ENCODE measurements around the gene ACVR1C.

Gene ACVR1C

DNA sequence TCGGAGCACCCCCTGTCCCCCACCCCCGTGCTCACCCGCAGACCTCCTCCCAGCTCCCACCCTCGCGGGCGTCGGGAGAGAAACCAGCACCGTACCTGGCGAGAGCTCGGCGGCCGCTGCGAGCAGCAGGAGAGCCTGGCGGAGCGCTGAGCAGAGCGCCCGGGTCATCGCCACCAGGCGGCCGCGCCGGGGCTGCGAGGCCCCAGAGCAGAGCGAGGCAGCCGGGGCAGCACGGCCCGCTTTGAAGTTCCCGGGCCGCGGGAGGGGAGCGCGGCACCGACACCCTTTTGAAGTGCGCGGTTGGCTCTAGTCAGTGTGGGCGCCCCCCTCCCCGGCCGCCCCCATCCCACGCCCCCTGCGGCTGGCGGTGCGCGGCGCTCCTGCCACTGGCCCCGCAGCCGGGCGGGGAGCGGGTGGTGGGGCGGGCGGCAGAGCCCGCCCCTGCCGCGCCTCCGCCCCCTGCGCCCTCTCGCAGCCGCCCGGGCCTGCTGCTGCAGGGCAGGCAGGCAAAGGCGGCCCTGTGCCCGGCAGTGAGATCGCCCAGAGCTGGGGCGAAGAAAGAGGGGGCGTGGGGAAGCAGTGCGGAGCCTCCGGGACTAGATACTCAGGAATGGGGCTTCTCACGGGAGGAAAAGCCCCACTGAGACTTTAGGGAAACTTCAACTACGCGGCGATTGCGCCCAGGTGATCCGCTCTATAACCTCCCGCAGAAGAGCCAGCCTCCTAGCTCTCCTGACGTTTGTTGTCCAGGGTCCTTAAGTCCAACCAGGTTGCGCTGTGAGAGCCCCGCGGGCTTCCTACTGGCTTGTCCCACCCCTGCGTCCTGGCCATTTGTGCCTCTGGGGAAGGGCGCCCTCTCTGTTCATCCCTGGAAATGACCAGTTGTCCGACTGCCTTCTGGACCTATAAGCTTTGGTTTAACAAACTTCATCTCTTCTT lies at the start of gene ACVR1C:
TSS of gene ACVR1C (minus strand) at position 388 of the 939 bp plus-strand sequence. CDS start at position 168, 220 bp downstream.
- DNase-seq (ENCODE audit: low spot score) = peak; percentile 88

DNA sequence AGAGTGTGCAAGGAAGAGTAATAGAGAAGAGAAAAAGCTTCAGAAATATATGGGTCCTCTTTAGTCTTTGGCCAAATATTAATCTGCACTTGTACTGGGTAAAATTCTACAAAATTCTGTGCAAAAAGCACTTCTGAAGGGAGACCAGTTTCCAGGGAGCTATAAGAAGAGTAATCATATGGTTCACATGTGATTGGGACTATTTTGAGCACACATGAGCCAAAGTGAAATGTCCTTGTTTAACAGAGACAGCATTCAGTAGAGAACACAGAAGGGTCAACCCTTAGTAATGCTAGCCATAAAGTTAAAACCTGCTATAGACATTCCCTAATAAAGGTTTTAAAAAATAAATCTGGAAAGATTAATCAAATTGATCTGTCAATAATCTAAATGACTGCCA lies 49.3 kb upstream of the ACVR1C start:
- DNase-seq (ENCODE audit: low spot score) = no peak

DNA sequence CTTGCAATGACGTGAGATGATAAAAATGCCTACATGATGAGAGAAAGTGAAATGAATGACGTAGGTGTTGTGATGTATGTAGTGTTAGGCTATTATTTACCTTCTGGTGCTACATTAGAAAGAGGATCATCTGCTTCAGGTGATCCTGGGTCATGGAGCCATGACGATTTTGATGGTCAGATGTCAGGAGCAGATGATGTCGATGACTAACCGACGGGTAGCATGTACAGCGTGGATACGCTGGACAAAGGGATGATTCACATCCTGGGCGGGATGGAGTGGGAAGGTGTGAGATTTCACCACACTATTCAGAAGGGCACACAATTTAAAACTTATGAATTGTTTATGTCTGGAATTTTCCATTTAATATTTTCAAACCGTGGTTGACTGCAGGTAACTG lies 43.5 kb upstream of the ACVR1C start:
- DNase-seq (ENCODE audit: low spot score) = peak; percentile 27

DNA sequence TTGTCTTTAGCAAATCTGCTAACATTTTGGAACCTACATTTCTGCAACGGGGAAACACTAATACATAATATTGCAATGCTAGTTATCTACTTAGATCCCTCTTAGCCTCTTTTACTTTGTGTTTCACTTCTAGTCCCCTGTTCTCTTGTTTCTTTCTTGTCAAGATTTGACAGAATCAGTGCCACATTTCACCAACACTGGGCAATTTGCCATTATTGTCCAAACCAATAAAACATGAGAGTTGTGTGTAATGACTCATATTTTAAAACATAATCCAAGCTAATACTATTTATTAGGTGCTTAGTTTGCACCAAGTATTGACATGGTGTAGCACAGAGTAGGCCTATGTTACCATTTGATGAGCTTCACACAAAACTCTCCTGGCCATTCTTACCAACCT lies 33.7 kb upstream of the ACVR1C start:
- no peak for DNase-seq (ENCODE audit: low spot score)

DNA sequence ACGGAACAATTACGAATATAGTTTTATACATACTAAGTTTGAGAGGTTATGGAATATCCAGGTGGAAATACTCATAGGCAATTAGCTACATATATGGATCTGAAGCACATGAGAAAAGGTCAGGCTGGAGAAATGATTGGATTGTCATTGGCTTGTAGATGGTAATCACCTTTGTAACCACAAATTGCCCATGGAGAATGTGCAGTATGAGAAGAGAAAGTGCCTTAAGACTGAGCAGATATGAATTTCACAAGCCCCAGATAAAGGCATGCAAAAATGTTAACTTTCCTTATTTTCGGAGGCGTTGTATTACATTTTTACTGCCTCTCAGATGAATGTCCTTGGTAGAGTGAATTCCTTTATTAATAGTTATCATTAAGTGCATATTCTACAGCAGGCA lies 33.1 kb upstream of the ACVR1C start:
- no peak for DNase-seq (ENCODE audit: low spot score)

DNA sequence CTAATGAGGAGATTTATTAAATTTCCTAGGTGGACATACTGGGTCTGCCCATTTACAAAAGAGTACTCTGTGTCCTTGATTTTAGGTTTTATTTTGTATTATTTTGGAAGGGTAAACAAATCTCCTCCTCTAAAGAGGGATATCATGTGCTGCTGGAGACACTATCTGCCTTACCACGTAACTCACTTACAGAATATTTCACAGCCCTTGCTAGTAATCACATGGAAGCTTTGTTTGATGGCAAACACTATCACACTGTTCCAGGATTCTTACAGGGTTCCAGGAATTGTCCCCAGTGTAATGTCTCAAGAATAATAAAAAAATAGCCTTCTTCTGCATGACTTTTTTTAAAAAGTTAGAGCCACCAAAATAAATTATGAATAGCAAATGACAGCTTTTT lies 29.2 kb upstream of the ACVR1C start:
- DNase-seq (ENCODE audit: low spot score) = no peak

DNA sequence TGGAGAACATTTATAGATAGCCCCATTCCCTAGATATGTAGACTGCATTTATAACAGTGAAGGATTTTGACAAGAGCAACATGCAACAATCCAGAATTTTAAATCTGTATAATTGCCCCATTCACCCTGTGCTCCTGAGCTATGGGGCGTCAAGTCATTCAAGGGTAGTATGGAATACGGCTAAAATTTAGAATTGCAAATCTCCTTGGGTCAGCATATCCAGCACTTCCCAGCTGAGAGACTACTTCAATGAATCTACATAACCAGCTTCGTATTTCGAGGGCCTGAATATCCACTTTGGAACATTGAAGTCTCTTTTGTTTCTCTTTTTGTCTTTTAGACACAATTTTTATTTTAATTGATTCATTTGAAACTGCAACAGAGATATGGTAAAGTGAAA lies 28.4 kb upstream of the ACVR1C start:
- no peak for DNase-seq (ENCODE audit: low spot score)

DNA sequence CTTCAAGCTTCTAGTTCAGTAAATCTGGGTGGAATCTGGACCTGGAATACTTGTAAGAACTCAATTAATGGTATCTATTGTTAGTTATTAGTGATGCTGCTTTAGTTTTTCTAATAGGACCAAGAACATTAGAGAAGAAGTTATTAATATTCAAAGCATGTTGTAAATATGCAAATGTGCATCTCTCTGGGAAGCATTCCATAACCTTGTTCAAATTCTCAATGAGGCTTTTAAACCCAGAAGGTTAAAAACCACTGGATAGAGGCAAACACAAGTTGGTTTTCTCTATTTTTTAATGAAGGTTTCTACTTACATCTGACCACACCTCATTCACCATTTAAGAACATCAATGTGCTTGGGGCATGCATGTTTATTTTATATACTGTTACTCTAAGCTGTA lies 16.1 kb upstream of the ACVR1C start:
- DNase-seq (ENCODE audit: low spot score) = no peak

DNA sequence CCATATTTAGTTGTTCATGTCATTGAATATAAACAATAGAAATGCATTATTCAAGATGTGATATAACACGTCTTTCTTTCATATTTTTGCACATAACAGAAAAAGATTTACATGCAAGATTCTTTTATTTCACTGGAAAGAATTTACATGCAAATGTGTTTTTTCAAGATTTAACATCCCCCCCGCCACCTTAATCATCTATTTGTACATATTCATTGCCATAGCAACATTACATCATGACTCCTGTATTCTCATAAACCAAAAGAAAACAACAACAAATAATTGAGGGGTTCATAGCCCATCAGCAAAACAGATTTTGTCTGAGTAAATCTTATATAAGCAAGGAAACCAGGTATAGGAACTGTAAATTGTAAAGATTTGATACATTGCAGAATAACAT lies 3.2 kb upstream of the ACVR1C start:
- DNase-seq (ENCODE audit: low spot score) = no peak

DNA sequence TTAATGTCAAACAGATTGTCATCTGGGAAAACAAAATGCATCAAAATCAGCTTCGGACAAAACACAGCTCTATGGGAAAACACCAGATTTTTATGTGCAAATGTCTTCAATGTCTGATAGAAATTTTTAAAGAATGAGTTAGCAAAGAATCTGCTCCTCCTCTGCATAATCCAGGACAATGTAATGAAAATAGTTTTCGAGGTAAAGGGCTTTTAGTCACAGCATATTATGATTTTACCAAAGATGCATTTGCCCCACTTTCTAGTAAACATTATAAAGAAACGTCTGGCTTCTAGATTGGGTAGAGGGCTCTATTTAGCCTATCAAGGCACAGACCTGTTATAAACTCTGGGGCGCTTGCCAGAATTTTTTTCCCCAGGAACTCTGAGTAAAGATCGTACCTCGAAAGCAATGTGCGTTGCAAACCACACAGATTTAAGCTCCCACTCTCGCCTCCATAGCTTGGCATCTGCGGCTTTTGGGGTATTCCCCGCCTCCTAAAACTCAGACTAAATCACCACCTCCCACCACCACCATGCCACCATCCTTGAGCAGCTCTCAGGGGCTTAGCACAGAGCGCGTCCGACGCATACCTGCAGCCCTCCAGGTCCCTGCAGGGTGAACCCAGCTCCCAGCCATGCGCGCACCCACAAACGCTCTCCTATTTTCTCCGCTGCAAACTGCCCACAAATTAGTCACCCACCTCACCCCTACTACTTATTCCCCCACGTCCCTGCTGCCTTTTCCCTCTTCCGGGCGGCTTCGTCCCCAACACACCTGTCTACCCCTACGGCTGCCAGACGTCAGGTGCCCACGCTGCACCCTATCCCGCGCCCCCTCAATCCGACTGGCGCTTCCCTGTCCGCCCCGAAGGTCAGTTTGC lies 829 bp downstream of the ACVR1C start:
- peak; percentile 49 for DNase-seq (ENCODE audit: low spot score)

DNA sequence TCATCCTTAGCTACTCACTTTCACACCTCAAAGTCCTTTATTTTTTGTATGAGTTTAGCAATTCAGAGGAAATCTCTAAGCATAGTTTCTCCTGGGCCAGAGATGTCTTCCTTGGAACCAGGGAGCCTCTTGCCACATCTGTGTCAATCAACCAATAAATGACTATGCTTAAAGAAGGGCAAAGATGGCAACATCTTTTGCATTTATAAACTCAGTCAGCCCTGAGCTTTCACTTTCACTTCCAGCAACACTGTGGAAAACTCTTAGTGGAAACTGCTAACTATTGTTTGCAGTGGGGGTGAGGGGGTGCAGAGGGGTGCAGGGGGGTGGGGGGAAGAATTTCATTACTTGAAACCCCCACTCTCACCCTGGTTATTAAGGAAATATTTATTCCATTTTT lies 3.4 kb downstream of the ACVR1C start:
- DNase-seq (ENCODE audit: low spot score) = no peak

DNA sequence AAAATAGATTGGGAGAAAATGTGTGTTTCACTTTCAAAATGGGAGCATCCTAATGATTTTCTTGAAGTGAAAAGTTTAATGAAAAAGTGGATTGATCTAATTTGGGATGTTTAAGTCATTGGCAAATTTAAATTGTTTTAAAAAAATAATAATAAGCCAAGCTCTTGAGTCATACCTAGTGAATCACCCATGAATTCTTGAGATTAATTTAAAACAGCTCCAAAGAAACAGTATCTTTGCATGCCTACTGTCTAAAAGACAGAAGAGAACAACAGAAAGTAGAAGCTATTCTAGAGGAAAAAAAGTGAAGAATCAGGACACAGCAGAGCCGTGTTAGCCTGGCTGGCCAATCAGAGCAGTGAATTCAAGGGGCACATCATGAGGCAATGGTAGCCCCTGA lies 7.7 kb downstream of the ACVR1C start:
- no peak for DNase-seq (ENCODE audit: low spot score)

DNA sequence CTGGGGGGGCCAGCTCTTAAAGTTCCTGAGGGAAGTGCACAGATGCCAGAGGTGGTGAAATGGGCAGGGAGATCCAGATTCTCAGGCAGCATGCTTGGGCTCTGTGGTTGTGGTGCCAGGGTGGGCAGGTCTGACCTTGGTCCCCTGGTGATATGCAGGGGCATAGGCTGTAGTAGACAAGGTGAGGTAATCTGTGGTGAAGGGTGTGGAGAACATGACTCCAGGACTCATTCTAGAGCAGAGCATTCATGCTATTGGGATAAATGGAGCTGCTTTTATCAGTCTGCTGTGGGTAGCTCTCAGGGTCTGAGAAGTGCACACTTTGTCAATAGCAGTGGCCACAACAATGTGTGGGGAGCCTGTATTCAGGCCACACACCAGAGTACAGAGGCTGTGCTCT lies 16.9 kb downstream of the ACVR1C start:
- DNase-seq (ENCODE audit: low spot score) = no peak

DNA sequence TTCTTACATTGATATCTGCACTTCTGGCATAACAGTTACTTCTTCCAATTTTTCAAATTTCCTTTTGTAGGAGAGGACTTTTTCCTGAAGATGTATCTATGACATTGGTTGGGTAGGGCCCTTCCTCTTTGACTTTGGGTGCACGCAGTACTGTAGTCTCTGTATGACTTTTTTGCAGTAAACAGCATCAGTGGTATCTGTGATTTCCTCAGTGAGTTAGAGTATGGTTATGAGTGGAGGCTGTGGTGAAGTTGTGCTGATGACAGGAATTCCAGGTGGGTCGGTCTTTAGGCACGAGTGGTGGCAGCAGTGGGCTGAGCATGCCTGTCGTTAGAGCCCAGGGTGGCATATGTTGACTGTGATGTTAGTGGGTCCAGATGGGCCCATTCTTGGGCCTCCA lies 17.6 kb downstream of the ACVR1C start:
- no peak for DNase-seq (ENCODE audit: low spot score)

DNA sequence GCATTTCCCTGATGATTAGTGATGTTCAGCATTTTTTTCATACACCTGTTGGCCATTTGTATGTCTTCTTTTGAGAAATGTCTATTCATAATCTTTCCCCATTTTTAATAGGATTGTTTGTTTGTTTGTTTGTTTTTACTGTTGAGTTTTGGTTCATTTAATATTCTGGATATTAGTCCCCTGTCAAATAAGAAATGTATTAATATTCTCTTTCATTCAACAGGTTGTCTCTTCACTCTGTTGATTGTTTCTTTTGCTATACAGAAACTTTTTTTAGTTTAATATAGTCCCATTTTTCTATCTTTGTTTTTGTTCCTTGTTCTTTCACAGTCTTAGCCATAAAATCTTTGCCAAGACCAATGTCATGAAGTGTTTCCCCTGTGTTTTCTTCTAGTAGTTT lies 22.1 kb downstream of the ACVR1C start:
- DNase-seq (ENCODE audit: low spot score) = no peak

DNA sequence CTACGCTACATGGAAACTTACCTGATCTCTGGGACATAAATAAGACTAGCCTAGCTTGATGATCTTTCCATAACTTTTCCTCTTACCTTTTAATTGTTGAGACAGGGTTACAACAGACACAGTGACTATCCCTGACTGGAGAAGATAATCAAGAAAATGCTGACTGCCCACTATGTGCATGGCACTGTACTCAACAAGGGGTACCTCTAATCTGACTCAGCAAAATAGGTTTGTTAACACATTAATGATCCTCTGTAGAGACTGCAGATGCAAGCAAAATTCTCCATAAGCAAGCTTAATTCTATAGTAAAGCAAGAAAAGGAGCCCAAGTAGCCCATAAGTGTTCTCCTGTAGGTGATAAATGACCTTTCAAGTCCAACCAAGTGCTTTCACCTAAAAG lies 25.5 kb downstream of the ACVR1C start:
- DNase-seq (ENCODE audit: low spot score) = no peak

DNA sequence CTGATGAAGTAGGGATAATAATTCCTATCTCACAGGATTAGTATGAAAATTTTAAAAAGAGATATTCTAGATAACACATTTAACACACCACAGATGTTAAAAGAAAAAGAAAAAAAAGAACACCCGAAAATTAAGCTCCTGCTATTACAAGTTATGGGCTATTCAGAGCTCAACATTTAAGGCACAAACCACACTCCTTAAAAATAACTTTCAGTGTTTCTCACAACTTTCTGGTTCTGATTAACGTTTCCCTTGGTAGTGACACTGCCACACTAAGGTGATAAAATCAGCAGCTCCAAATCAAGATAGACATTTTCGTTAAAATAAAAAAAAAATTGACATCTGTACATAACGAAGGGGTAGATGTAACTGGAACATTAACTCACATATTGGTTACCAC lies 26.9 kb downstream of the ACVR1C start:
- no peak for DNase-seq (ENCODE audit: low spot score)

DNA sequence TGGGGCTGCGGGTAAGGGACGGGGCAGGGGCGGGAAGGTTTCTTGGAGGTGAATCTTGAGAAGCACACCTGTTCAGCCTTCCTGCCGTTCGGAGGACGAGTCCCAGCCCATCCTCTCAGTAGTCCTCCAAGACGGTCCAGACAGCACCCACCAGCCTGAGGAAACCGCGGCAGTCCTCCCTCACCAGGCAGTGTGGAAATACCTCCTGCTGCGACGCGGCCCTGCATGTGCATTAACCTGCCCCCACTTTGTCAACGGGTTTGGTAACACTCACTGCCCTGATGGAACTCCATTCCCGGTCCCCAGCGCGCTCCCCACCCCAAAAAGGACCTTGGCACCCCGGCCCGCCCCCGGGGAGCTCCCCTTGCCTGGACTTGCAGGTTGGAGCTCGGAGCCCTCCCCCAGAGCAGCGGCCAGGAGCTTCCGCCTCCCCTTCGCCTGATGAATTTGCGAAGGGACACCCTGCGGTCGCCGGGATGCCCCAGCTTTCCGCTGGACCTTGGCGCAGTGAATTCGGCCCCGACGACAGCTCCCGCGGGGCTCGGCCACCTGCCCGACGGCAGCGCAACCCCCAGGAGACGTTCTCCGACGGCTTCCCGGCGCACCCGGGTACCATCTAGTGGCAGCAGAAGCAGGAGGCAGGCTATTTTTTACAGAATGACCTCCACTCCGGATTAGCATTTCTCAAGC lies 31.5 kb downstream of the ACVR1C start:
- DNase-seq (ENCODE audit: low spot score) = no peak

DNA sequence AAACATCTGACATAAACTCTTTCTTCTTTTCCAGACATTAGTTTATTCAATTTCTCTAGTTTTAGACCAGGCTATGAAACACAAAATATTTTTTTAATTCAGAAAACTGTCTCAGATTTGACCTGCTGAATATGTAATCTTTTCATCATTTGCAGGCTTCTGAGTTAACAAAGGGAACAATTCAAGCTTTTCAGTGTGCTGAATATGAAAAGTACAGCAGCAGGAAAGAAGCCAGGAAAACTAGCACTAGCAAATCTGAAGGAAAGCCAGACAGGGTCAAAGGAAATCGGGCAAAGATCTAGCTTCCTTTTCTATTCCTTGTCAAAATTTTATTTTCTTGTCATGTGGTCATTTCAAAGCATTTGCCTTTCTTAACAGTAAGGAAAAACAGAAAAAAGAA lies 35.3 kb downstream of the ACVR1C start:
- DNase-seq (ENCODE audit: low spot score) = no peak

DNA sequence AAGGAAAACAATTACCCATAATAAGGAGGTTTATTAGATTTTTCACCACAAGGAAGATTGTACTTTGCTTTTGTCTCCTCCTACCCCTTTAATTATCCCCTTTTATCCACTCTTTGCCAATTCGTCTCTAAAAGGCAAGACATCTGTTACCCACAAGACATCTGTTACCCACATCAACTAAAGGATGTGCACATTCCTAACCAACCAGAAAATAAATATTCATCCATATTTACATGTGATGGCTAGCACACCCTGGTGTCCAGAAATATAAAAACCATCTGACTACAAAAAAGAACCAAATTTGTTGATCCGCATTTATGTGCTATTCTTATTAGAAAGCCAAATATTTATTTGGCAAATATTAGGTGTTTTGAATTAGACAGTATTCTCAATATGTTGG lies 35.7 kb downstream of the ACVR1C start:
- DNase-seq (ENCODE audit: low spot score) = peak; percentile 1

DNA sequence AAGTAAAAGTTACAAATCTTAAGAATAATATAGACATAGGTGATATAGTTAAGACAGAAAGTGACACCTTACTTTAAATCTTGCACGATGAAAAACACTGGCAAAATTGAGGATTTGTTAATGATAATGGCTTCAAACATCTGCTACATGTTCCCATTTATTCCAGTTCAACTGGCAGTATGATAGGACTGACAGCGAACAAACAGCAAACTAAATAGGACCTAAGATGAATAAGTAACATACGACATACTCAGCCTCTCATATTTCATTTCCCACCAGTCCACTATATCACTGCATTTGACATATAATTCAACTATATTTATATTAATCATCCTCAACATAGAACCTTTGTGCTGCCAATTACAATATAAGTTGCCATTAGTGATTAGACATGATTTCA lies 36.3 kb downstream of the ACVR1C start:
- DNase-seq (ENCODE audit: low spot score) = no peak

DNA sequence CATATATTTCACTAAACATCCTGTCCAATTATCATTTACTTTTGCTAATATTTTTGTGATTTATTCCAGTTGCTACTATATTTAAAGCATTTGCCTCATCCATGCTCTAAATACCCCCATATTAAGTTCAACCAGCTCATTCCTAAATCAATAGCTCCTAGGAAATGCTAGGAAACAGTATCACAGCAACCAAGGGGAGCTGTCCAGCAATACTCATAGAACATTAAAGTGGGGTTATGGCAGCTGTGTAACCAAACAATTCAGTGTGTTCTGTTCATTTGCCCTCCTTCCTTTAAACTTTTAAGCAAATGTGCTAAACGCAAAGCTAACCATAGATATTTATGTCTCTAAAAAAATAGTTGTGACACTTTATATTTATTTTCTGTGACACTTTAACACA lies 41.1 kb downstream of the ACVR1C start:
- no peak for DNase-seq (ENCODE audit: low spot score)

DNA sequence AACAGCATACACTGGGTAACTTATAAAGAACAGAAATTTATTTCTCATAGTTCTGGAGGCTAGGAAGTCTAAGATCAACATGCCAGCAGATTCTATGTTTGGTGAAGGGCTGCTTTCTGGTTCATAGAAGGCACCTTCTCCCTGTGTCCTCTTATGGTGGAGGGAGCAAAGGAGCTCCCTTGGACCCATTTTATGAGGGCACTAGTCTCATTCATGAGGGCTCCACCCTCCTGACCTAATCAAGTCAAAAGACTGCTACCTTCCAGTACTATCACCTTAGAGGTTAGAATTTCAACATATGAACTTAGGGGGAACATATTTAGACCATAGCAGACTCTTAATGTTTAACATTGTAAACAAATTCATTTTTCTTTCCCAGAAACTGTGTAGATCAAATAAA lies 54.5 kb downstream of the ACVR1C start:
- no peak for DNase-seq (ENCODE audit: low spot score)
